Keratinocyte (primary cell): ENCODE results near the gene CCDC171.

Experiments used
- CTCF ChIP-seq, 3 experiments: IDR thresholded peaks in 1 of 3; conservative IDR thresholded peaks in 1 of 3; optimal IDR thresholded peaks in 1 of 3; 2 replicates in 2 of 3; 3 replicates in 1 of 3; pipeline versions ENCODE3 to v1.5.1; 2011; ENCODE audit warnings: low read length in 3 of 3, mild to moderate bottlenecking in 3 of 3, moderate library complexity in 2 of 3, control low read depth in 1 of 3, inconsistent platforms in 1 of 3; ENCODE audit not compliant: insufficient read depth in 2 of 3; ENCODE audit errors: extremely low read depth in 1 of 3
- EZH2 ChIP-seq: IDR thresholded peaks from one replicate; pipeline ENCODE4 v1.6.1; 2012; ENCODE audit warnings: inconsistent platforms, mild to moderate bottlenecking, low read length, moderate library complexity

GRCh38 chr9:15525958-15526357 lies 26.9 kb upstream of the CCDC171 start:
- no peak for TF ChIP-seq CTCF (optimal IDR thresholded peaks at IDR 0.05 in 1 of 3, IDR thresholded peaks at IDR 0.05 in 1 of 3, conservative IDR thresholded peaks at IDR 0.05 in 1 of 3; ENCODE audit: extremely low read depth in 1 of 3, insufficient read depth in 2 of 3, low read length in 3 of 3)
- TF ChIP-seq EZH2: no peak
